ENCODE data around the gene SLC4A4. TPM values are rescaled to one million over a fixed set of nuclear protein-coding genes. Genes with fewer than 3 reads are reported as not detected.

SLC4A4 gene
- total and polyA plus RNA-seq, 4 donors, result 3.2 to 78.6 (median 18.6) TPM

GRCh38 chr4:71592793-71593192, 254.0 kb downstream of the SLC4A4 start:
- no peak for DNase-seq
- peaks cover 0 to 3% (median 0%) of the 10 kb centered on the region in 5 donors for H3K4me1 ChIP-seq (ENCODE audit: control insufficient read depth in 5 of 5, insufficient read depth in 5 of 5, low read length in 5 of 5)
- H3K9ac ChIP-seq (ENCODE audit: insufficient read depth in 1 of 2, low read length in 2 of 2), result no peak overlapping the region
- H3K27me3 ChIP-seq (ENCODE audit: control insufficient read depth in 3 of 3, insufficient read depth in 3 of 3, low read length in 2 of 3), result no peaks in the 10 kb centered on the region
- H3K36me3 ChIP-seq (ENCODE audit: control insufficient read depth in 4 of 4, insufficient read depth in 4 of 4, low read length in 4 of 4), result no peaks in the 10 kb centered on the region
- 68 to 80% methylated on average over 1 of the region's 1 CpG for WGBS, 2 donors
- no peaks in the 10 kb centered on the region for H3K9me3 ChIP-seq (ENCODE audit: control insufficient read depth in 4 of 4, insufficient read depth in 3 of 4, low read length in 3 of 4)
- no peak overlapping the region for H3K4me3 ChIP-seq
- no peak overlapping the region for H3K27ac ChIP-seq (ENCODE audit: low read depth in 1 of 2, low read length in 1 of 2)
- TF ChIP-seq CTCF (IDR thresholded peaks at IDR 0.05; ENCODE audit: control extremely low read depth, extremely low read depth), result no peak
- no peak for ATAC-seq (ENCODE audit: insufficient read depth, low FRiP score)

- H3K27ac ChIP-seq (ENCODE audit: low read depth in 1 of 2, low read length in 1 of 2), result no peak overlapping the region
- H3K36me3 ChIP-seq (ENCODE audit: control insufficient read depth in 4 of 4, insufficient read depth in 4 of 4, low read length in 4 of 4), result no peaks in the 10 kb centered on the region
- H3K4me3 ChIP-seq, result no peak overlapping the region
- H3K4me1 ChIP-seq (ENCODE audit: control insufficient read depth in 5 of 5, insufficient read depth in 5 of 5, low read length in 5 of 5), result peaks cover 0 to 3% (median 0%) of the 10 kb centered on the region in 5 donors
- DNase-seq (no peak), ATAC-seq (ENCODE audit: insufficient read depth, low FRiP score) (no peak)
- H3K27me3 ChIP-seq (ENCODE audit: control insufficient read depth in 3 of 3, insufficient read depth in 3 of 3, low read length in 2 of 3), result no peaks in the 10 kb centered on the region
- TF ChIP-seq CTCF (IDR thresholded peaks at IDR 0.05; ENCODE audit: control extremely low read depth, extremely low read depth), result no peak
- no peak overlapping the region for H3K9ac ChIP-seq (ENCODE audit: insufficient read depth in 1 of 2, low read length in 2 of 2)
- H3K9me3 ChIP-seq (ENCODE audit: control insufficient read depth in 4 of 4, insufficient read depth in 3 of 4, low read length in 3 of 4), result no peaks in the 10 kb centered on the region
Observed at GRCh38 chr4:71593311-71593710, 254.5 kb downstream of the SLC4A4 start.

GRCh38 chr4:71595576-71596108, 256.8 kb downstream of the SLC4A4 start:
- 27 to 62% methylated on average over 2 of the region's 2 CpGs for WGBS, 2 donors
- no peak for ATAC-seq (ENCODE audit: insufficient read depth, low FRiP score)
- peak in 2 of 3 donors; percentile 39 to 64 for DNase-seq

More at GRCh38 chr4:71595576-71596108, 256.8 kb downstream of the SLC4A4 start:
- no peaks in the 10 kb centered on the region for H3K27me3 ChIP-seq (ENCODE audit: control insufficient read depth in 3 of 3, insufficient read depth in 3 of 3, low read length in 2 of 3)
- no peak overlapping the region for H3K27ac ChIP-seq (ENCODE audit: low read depth in 1 of 2, low read length in 1 of 2)
- H3K9ac ChIP-seq (ENCODE audit: insufficient read depth in 1 of 2, low read length in 2 of 2), result no peak overlapping the region
- H3K4me1 ChIP-seq (ENCODE audit: control insufficient read depth in 5 of 5, insufficient read depth in 5 of 5, low read length in 5 of 5), result peaks cover 0 to 3% (median 0%) of the 10 kb centered on the region in 5 donors
- no peak for TF ChIP-seq CTCF (IDR thresholded peaks at IDR 0.05; ENCODE audit: control extremely low read depth, extremely low read depth)
- H3K36me3 ChIP-seq (ENCODE audit: control insufficient read depth in 4 of 4, insufficient read depth in 4 of 4, low read length in 4 of 4), result no peaks in the 10 kb centered on the region
- no peaks in the 10 kb centered on the region for H3K9me3 ChIP-seq (ENCODE audit: control insufficient read depth in 4 of 4, insufficient read depth in 3 of 4, low read length in 3 of 4)
- H3K4me3 ChIP-seq, result no peak overlapping the region

Data from lung (tissue), 12 donors.